ENCODE results near the gene VPS37C.
"Not testable (repeated sequence)": the region's sequence is repeated elsewhere in the genome, so short reads cannot be mapped to it uniquely, and the experiment has no call there.

Gene VPS37C

DNA sequence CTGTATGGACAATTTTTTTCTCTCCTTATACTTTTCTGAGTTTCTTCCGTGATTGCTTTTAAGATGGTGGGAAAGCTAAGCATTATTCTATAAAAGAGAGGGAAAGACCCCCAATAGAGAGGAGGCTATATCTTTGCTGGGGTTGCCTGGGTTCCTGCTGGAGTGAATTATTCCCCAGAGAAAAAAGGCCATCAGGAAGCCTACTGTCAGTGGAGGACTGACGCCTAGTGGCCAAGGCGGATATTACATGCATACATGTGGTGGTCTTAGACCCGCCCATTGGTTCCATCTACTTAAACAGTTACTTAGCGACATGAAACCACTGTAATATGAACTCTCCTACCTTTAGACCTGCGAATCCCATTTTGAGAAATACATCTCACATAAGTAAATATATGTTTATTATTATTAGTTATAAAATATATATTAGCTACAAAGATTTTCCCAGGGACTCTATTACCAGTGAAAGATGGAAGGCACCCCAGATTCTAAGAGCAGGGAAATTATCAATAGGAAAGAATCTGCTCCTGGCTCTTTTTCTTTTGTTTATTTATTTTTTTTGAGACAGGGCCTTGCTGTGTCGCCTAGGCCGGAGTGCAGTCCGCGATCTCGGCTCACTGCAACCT lies 26.4 kb upstream of the VPS37C start:
- in situ Hi-C loops (cut with HindIII; ENCODE audit: low sequenced_read_pairs), result no loop called here
- DNase-seq (ENCODE audit: low read depth, low spot score), result peak; percentile 75
- TF ChIP-seq, protein P1, sequence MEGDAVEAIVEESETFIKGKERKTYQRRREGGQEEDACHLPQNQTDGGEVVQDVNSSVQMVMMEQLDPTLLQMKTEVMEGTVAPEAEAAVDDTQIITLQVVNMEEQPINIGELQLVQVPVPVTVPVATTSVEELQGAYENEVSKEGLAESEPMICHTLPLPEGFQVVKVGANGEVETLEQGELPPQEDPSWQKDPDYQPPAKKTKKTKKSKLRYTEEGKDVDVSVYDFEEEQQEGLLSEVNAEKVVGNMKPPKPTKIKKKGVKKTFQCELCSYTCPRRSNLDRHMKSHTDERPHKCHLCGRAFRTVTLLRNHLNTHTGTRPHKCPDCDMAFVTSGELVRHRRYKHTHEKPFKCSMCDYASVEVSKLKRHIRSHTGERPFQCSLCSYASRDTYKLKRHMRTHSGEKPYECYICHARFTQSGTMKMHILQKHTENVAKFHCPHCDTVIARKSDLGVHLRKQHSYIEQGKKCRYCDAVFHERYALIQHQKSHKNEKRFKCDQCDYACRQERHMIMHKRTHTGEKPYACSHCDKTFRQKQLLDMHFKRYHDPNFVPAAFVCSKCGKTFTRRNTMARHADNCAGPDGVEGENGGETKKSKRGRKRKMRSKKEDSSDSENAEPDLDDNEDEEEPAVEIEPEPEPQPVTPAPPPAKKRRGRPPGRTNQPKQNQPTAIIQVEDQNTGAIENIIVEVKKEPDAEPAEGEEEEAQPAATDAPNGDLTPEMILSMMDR (IDR thresholded peaks at IDR 0.05; ENCODE audit: low read depth, low read length), result peak; percentile 95
- no peak overlapping the region for H3K4me3 ChIP-seq (ENCODE audit: low read depth, low read length)

- TF ChIP-seq, protein P1 (IDR thresholded peaks at IDR 0.05; ENCODE audit: low read depth, low read length), result no peak
- in situ Hi-C loops (cut with HindIII; ENCODE audit: low sequenced_read_pairs), result no loop called here
- DNase-seq (ENCODE audit: low read depth, low spot score), result no peak
- H3K4me3 ChIP-seq (ENCODE audit: low read depth, low read length), result no peak overlapping the region
Observed at GRCh38 chr11:61186504-61186903, 25.3 kb upstream of the VPS37C start.

GRCh38 chr11:61183645-61184044 lies 22.4 kb upstream of the VPS37C start:
- TF ChIP-seq, protein P1 (IDR thresholded peaks at IDR 0.05; ENCODE audit: low read depth, low read length), result no peak
- no peak for DNase-seq (ENCODE audit: low read depth, low spot score)
- no peak overlapping the region for H3K4me3 ChIP-seq (ENCODE audit: low read depth, low read length)
- in situ Hi-C loops (cut with HindIII; ENCODE audit: low sequenced_read_pairs), result no loop called here

- no peak for DNase-seq (ENCODE audit: low read depth, low spot score)
- H3K4me3 ChIP-seq (ENCODE audit: low read depth, low read length), result no peak overlapping the region
- in situ Hi-C loops (cut with HindIII; ENCODE audit: low sequenced_read_pairs), result no loop called here
- TF ChIP-seq, protein P1 (IDR thresholded peaks at IDR 0.05; ENCODE audit: low read depth, low read length), result no peak
Observed at GRCh38 chr11:61181489-61181888, 20.3 kb upstream of the VPS37C start.

DNA sequence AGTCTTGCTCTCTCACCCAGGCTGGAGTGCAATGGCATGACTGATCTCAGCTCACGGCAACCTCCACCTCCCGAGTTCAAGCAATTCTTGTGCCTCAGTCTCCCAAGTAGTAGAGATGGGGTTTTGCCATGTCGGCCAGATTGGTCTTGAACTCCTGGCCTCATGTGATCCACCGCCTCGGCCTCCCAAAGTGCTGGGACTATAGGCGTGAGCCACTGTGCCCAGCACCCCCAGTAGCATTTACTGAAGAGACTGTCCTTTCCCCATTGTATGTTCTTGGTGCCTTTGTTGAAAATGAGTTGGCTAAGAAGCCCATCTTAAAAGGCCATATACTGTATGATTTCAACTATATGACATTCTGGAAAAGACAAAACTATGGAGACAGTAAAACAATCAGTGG lies 19.0 kb upstream of the VPS37C start:
- DNase-seq (ENCODE audit: low read depth, low spot score); H3K4me3 ChIP-seq (ENCODE audit: low read depth, low read length); in situ Hi-C loops (cut with HindIII; ENCODE audit: low sequenced_read_pairs): not testable (repeated sequence)

DNA sequence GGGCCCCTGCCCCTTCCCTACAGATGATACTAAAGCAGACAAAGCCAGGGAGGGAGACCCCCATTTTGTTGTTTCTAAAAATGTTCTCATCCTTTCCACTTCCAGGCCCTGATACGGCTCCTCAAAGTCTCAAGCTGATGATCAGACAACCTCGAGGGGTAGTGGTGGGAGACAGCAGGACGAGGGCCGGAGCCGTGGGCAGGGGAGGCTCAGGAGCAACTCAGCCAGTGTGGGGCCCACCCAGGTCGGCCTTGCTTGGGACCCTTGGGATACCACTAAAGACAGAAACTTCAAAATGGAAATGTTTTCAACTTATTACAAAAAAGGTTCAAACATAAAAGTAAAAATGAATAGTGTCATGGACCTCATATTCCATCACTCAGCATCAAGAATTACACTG lies 15.2 kb upstream of the VPS37C start:
- DNase-seq (ENCODE audit: low read depth, low spot score), result no peak
- in situ Hi-C loops (cut with HindIII; ENCODE audit: low sequenced_read_pairs), result no loop called here
- H3K4me3 ChIP-seq (ENCODE audit: low read depth, low read length), result no peak overlapping the region
- TF ChIP-seq, protein P1 (IDR thresholded peaks at IDR 0.05; ENCODE audit: low read depth, low read length), result no peak

DNA sequence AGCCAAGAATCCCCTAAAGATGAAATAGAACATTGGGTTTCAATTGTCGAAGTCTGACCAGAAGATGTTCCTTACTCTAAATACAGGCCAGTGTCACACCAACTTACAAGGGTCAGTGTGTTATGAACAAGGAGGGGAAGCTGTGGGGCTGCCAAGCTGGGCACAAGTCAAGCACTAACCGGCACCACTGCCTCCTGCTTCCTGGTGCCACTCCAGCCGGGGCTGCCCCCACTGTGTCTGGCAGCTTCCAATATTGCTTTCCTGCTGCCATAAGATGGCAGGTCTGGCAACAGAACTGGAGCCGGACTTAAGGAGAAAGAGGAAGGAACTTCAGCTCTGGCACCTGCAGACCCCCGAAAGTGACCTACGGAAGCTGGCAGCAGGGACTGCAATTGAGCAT lies 13.7 kb upstream of the VPS37C start:
- in situ Hi-C loops (cut with HindIII; ENCODE audit: low sequenced_read_pairs), result no loop called here
- no peak overlapping the region for H3K4me3 ChIP-seq (ENCODE audit: low read depth, low read length)
- TF ChIP-seq, protein P1 (IDR thresholded peaks at IDR 0.05; ENCODE audit: low read depth, low read length), result no peak
- no peak for DNase-seq (ENCODE audit: low read depth, low spot score)
